Suprapubic skin (tissue), 4 donors: Measurements from ENCODE around the gene INPP5K. TPM values are rescaled to one million over a fixed set of nuclear protein-coding genes. Genes with fewer than 3 reads are reported as not detected.

ENCODE experiments used
- DNase-seq, 2 donors: peaks; one replicate each; pipeline ENCODE4 v3.0.0-alpha.2; 2019; ENCODE audit warnings: low spot score in 2 of 2
- H3K27ac ChIP-seq: fragments of 200-600 bp; sonication (generic); one replicate; pipeline ENCODE4 v1.5.1; 2019
- H3K27me3 ChIP-seq: fragments of 200-600 bp; sonication (generic); one replicate; pipeline ENCODE4 v1.5.1; 2019
- H3K36me3 ChIP-seq: fragments of 200-600 bp; sonication (generic); one replicate; pipeline ENCODE4 v1.5.1; 2019
- H3K4me1 ChIP-seq: fragments of 200-600 bp; sonication (generic); one replicate; pipeline ENCODE4 v1.5.1; 2019
- H3K4me3 ChIP-seq: fragments of 200-600 bp; sonication (generic); one replicate; pipeline ENCODE4 v1.5.1; 2019; ENCODE audit warnings: mild to moderate bottlenecking
- H3K9me3 ChIP-seq: fragments of 200-600 bp; sonication (generic); one replicate; pipeline ENCODE4 v1.5.1; 2019
- CTCF ChIP-seq, 2 donors: fragments of 200-600 bp in 1 of 2; fragments of 450-650 bp in 1 of 2; sonication (generic) in 1 of 2; IDR thresholded peaks; one replicate each; pipeline ENCODE4 v1.5.1; 2016 to 2019; ENCODE audit warnings: antibody characterized with exemption in 2 of 2, mild to moderate bottlenecking in 1 of 2, moderate library complexity in 1 of 2
- EP300 ChIP-seq: sonication (generic); formaldehyde crosslinking; IDR thresholded peaks from one replicate; pipeline ENCODE4 v1.6.1; 2017; ENCODE audit warnings: antibody characterized with exemption
- POLR2A ChIP-seq, 2 donors: fragments of 450-650 bp; IDR thresholded peaks; one replicate each; pipeline ENCODE4 v1.6.1; 2017; ENCODE audit warnings: antibody characterized with exemption in 2 of 2, mild to moderate bottlenecking in 2 of 2, moderate library complexity in 2 of 2
- POLR2AphosphoS5 ChIP-seq, 3 donors: sonication (generic); formaldehyde crosslinking; IDR thresholded peaks; one replicate each; pipeline ENCODE4 v1.6.1; 2017; ENCODE audit warnings: antibody characterized with exemption in 3 of 3
- WGBS: methylation state at CpG from one replicate; pipeline ENCODE4 v1.1.5; 2018; 5-methylcytosine and 5-hydroxymethylcytosine counted together
- total RNA-seq, 4 donors: library from RNA; depleted of rRNA; stranded (reverse); fragments of >200 nt; gene quantifications; one replicate each; pipeline ENCODE4 v1.1.0, GENCODE V29; 2016

Gene INPP5K
- total RNA-seq, 4 donors from 2014 or later: 91.8 to 160 (median 123) TPM

DNA sequence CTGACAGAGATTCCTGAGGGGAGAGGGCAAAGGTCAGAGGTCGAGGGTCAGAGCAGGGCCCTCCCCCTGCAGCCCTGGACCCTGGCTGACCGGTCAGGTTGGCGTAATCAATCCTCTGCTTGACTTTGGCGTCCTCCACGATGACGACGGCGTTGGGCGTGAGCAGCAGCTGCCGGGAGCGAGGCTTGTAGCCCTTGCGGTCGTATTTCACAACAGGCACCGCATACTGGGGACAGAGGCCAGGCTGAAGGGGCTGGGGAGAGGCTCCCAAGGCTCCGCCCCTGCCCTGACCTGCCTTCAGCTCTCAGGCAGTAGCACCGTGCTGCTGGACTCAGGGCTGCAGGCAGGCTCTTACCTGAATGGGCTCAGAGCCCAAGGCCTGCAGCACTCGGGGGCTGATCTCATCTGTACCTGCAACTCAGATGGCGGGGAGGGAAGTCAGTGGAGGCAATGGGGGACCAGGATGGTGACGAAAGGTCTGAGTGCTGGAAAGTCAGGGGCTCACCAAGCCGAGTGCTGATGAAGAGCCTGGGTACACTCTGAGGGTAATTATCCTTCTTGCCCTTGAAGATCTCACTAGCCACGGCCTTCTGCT, 48.4 kb downstream of the INPP5K start:
- Histone ChIP-seq H3K4me1 (peaks cover 5% of the 10 kb centered on the region), H3K9me3 (no peaks in the 10 kb centered on the region), H3K4me3 (no peak overlapping the region), H3K36me3 (peaks cover 90% of the 10 kb centered on the region), H3K27ac (no peak overlapping the region), H3K27me3 (no peaks in the 10 kb centered on the region)
- DNase-seq: no peak
- 79% methylated on average over 18 of the region's 21 CpGs for WGBS
- TF ChIP-seq EP300 (no peak), CTCF (IDR thresholded peaks at IDR 0.05) (no peak), POLR2A (IDR thresholded peaks at IDR 0.05) (no peak), POLR2AphosphoS5 (IDR thresholded peaks at IDR 0.05) (no peak)

DNA sequence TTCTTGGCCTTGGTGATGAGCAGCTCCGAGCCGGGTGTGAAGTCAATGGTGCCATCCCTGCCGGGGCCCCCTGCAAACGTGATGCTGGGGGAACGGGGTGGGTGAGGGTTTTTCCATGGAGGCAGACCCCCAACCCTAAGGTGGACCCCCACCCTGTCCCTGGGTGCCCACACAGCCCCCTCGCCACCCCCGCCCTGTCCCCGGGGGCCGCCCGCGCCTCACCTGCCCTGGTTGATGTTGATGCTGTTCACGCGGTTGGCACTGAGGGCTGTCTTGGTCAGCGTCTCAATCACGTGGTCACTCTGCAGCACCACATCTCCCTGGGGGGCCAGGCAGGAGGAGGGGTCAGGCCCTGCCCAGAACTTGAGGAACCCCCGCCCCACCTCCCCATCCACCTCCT, 49.2 kb downstream of the INPP5K start:
- Histone ChIP-seq H3K4me1 (peaks cover 12% of the 10 kb centered on the region), H3K36me3 (peaks cover 83% of the 10 kb centered on the region), H3K4me3 (no peak overlapping the region), H3K27me3 (no peaks in the 10 kb centered on the region), H3K9me3 (no peaks in the 10 kb centered on the region), H3K27ac (no peak overlapping the region)
- no peak for TF ChIP-seq EP300
- TF ChIP-seq CTCF (IDR thresholded peaks at IDR 0.05): no peak
- no peak for TF ChIP-seq POLR2AphosphoS5 (IDR thresholded peaks at IDR 0.05)
- TF ChIP-seq POLR2A (IDR thresholded peaks at IDR 0.05): no peak
- DNase-seq: no peak
- 90% methylated on average over 2 of the region's 16 CpGs for WGBS

- Histone ChIP-seq H3K4me3 (no peak overlapping the region), H3K4me1 (peaks cover 30% of the 10 kb centered on the region), H3K27ac (no peak overlapping the region), H3K27me3 (no peaks in the 10 kb centered on the region), H3K36me3 (peaks cover 52% of the 10 kb centered on the region), H3K9me3 (no peaks in the 10 kb centered on the region)
- no peak for TF ChIP-seq CTCF (IDR thresholded peaks at IDR 0.05)
- TF ChIP-seq EP300: no peak
- no peak for TF ChIP-seq POLR2AphosphoS5 (IDR thresholded peaks at IDR 0.05)
- TF ChIP-seq POLR2A (IDR thresholded peaks at IDR 0.05): no peak
- WGBS: 84% methylated on average over 6 of the region's 8 CpGs
- no peak for DNase-seq
Measured at GRCh38 chr17:1464186-1464585, 52.2 kb downstream of the INPP5K start.

DNA sequence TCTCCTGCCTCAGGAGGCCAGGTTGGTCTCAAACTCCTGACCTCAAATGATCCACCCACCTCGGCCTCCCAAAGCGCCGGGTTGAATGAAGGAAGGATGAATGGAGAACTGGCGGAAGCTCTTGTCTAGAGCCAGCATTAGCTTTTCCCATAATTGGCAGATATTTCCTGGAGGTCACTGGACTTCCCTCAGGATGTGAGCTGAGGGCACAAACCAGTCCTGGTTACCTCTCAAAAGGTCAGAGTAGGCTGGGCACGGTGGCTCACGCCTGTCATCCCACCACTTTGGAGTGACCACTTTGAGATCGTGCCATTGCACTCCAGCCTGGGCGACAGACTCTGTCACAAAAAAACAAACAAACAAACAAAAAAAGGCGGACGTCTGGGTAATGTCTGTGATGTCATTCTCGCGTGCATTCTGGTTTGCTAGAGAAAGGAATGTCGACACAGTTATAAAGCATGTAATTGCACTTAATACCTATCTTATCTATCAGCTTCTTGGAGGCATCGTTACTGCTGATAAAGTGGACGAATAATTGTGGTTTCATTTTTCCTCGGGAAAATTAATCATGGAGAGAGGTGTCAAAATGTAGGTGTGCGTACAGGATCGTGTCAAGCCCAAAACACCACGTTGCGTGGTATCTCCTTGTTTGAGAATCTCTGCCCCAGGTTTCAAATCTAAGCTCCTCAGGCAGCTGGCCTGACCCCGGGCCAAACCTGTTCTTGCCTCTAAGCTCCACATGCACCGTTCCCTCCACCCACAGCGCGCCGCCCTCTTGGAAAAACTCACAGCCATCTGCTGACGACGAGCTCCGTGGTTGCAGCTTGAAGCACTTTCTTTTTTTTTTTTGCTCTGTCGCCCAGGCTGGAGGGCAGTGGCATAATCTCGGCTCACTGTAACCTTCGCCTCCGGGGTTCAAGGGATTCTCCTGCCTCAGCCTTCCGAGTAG, 54.0 kb downstream of the INPP5K start:
- Histone ChIP-seq H3K4me1 (peaks cover 30% of the 10 kb centered on the region), H3K27ac (no peak overlapping the region), H3K36me3 (peaks cover 35% of the 10 kb centered on the region), H3K4me3 (no peak overlapping the region), H3K27me3 (no peaks in the 10 kb centered on the region), H3K9me3 (no peaks in the 10 kb centered on the region)
- TF ChIP-seq EP300: no peak
- no peak for TF ChIP-seq CTCF (IDR thresholded peaks at IDR 0.05)
- TF ChIP-seq POLR2AphosphoS5 (IDR thresholded peaks at IDR 0.05): no peak
- no peak for TF ChIP-seq POLR2A (IDR thresholded peaks at IDR 0.05)
- 79% methylated on average over 33 of the region's 33 CpGs for WGBS
- no peak for DNase-seq
